IPS DF 4.7 (cell line): Measurements from ENCODE around the gene SCG5.

ENCODE experiments used
- DNase-seq: peaks from one replicate; pipeline ENCODE4 v3.0.0-alpha.2; 2013; ENCODE audit warnings: low spot score; ENCODE audit errors: extremely low read depth

The SCG5 gene

GRCh38 chr15:32659340-32660155, 18.0 kb downstream of the SCG5 start:
- DNase-seq: no peak

DNA sequence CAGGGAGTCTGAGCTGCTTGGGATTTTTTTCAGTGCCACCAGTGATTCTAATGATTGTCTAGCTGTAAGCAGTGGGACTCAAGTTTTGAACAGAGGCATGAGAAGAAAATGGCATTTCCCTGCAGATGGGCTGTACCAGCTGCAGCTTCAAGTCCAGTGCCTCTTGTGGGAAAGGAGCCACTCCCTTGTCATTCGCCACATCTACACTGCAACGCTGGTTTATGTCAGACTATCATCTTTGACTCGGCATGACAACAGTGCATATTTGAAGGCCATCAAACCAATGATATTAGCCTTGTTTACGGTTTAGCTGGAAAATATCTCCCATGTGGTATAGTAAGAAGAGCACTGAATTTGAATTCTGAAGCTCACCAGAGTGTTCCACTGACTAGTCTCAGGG, 22.2 kb downstream of the SCG5 start:
- no peak for DNase-seq

DNA sequence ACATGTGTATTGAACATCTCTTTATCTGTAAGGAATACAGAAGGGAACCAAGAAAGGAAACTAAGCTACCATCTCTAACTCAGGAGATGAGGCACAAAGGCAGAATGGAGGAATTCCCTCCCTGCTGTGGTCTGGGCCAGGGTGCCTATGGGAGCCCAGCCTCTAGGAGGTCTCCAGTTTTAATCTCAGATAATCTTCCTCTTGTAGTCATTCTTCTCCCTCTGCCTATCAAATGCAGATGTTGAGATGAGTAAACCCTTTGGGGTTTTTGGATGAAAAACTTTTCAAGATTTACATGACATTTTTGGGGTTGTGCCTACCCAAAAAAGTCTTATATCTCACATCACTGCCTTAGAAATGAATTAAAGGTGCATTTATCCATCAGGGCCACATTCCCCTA, 23.3 kb downstream of the SCG5 start:
- no peak for DNase-seq

DNA sequence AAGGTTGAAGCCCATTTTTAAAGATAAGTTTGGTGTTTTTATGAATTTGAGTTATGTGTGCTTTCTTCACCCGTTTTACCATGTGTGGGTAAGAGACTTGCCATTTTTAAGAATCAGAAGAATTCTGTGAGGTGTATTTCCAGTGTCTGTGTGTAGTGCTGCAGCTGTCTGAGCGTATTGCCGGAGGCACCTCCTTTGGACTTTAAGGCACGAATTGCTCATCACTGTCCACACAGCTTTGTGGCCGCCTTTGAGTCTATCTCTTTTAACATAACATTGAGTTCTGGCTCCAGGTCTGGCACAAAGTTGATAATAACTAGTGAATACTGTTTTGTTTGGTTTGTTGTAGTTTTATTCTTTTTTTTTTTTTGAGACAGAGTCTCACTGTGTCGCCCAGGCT, 25.8 kb downstream of the SCG5 start:
- no peak for DNase-seq

GRCh38 chr15:32668942-32669341, 27.4 kb downstream of the SCG5 start:
- no peak for DNase-seq

- no peak for DNase-seq
These were observed 28.5 kb downstream of the SCG5 start for GRCh38 chr15:32669896-32670611.

GRCh38 chr15:32670623-32671022, 29.1 kb downstream of the SCG5 start:
- DNase-seq: no peak

- no peak for DNase-seq
These were observed 30.1 kb downstream of the SCG5 start for GRCh38 chr15:32671339-32672325.

- no peak for DNase-seq
These were observed 33.2 kb downstream of the SCG5 start for GRCh38 chr15:32674681-32675080.

DNA sequence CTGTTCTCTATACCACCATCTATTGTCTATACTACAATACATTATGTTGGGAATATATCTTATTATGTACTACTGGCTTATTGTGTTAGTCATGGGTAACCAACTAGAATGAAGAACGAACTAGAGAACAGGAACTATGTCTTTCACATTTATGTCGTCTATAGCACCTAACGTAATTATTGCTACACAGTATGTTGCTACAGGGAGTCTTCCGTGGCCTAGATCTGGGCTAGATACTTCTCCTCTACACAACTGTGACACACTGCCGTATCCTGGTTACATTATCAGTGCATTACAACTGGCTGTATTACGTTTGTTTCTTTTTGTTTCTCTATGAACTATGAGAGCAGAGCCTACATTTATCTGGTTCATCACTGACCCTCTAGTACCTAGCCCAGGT, 34.0 kb downstream of the SCG5 start:
- no peak for DNase-seq

DNA sequence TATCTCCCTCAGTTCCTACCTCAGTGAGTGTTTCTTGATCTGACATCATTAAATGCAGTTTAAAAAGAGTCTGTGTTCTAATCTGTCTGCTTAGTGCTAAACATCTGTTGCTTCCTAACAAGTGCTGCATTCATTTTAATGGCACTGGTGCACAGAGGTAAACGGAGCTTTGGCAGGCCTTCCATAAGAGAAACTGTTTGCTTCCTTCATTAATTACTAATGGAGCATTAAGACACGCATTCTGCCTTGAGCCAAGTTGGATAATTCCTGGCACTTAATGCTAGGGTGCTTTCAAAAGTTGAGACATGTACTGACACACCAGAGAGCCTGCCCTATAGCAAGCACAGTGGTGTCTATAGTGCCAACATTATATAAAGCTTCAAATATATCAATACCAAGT, 34.7 kb downstream of the SCG5 start:
- no peak for DNase-seq

GRCh38 chr15:32677238-32677750, 35.8 kb downstream of the SCG5 start:
- no peak for DNase-seq

GRCh38 chr15:32679298-32679690, 37.8 kb downstream of the SCG5 start:
- no peak for DNase-seq

DNA sequence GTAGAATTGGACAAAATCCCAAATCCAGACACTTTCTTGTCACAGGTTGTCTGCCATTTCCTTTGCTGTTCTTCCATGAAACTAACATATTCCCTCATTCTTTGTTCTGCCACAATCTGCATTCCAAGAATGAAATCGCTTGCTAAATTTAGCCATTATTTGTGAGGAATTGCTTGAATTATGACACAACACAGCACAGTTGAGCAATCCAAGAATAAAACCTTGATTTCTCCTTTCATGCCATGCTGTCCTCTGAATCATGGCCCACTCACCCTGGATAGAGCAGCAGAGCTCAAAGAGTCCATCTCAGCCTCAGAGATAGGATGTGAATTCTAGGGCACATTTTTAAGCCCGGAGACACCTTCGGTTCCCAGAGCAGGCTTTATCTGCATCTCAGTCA, 41.1 kb downstream of the SCG5 start:
- DNase-seq: no peak

GRCh38 chr15:32682977-32683630, 41.6 kb downstream of the SCG5 start:
- no peak for DNase-seq

GRCh38 chr15:32683906-32684584, 42.5 kb downstream of the SCG5 start:
- no peak for DNase-seq

- no peak for DNase-seq
These were observed 44.1 kb downstream of the SCG5 start for GRCh38 chr15:32685576-32685975.

- DNase-seq: no peak
These were observed 46.0 kb downstream of the SCG5 start for GRCh38 chr15:32687556-32687955.

DNA sequence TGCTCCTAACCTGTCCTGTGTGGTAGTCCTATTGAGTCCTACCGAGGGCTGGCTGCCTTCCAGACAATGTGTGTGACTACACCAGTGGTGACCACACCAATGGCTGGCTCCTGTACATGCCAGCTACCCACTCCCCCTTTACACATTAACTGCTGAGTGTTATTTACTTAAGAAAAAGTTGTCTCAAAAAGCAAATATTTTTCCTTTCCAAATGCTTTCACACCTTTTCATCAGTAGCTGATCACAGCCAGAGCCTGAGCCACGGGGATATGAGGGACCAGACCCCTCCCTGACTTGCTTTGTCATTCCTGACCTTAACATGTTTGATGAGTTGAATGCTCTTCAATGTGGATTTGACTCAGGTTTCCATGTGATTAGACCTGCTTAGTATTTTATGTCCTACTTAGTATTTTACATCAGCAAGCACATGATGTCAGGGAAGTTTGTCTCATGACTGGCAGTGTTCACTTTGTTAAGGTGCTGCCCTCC, 46.7 kb downstream of the SCG5 start:
- DNase-seq: no peak
